Lower leg skin (tissue), 3 donors: ENCODE data around the gene PCDH15.

ENCODE experiments used
- POLR2A ChIP-seq, 2 donors: fragments of 450-650 bp; IDR thresholded peaks; one replicate each; pipeline ENCODE4 v1.6.1; 2016 to 2017; ENCODE audit warnings: antibody characterized with exemption in 2 of 2, mild to moderate bottlenecking in 1 of 2, moderate library complexity in 1 of 2
- TF ChIP-seq, protein P1 (sequence below), 3 donors: fragments of 450-650 bp; IDR thresholded peaks; one replicate each; pipeline ENCODE4 v1.5.1; 2016; ENCODE audit warnings: antibody characterized with exemption in 3 of 3, mild to moderate bottlenecking in 3 of 3, moderate library complexity in 2 of 3

DNA sequence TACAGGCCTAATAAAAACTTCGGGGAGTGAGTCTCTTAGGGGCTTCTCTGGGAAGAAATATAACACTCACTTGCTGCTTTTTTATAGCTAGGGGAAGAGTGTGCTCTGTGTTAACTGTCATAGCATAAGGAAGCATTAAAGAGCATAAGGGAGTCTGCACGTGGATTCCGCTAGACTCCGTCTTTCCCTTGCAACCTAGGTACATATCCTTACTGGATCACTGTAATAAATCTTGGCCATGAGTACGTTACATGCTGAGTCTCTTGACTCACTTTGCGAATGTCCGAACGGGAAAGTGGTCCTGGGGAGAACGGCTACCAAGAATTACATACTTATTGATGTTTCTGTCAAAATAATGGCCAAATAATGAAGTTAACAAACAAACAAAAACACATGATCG, 1029.3 kb downstream of the PCDH15 start:
- TF ChIP-seq, protein P1, sequence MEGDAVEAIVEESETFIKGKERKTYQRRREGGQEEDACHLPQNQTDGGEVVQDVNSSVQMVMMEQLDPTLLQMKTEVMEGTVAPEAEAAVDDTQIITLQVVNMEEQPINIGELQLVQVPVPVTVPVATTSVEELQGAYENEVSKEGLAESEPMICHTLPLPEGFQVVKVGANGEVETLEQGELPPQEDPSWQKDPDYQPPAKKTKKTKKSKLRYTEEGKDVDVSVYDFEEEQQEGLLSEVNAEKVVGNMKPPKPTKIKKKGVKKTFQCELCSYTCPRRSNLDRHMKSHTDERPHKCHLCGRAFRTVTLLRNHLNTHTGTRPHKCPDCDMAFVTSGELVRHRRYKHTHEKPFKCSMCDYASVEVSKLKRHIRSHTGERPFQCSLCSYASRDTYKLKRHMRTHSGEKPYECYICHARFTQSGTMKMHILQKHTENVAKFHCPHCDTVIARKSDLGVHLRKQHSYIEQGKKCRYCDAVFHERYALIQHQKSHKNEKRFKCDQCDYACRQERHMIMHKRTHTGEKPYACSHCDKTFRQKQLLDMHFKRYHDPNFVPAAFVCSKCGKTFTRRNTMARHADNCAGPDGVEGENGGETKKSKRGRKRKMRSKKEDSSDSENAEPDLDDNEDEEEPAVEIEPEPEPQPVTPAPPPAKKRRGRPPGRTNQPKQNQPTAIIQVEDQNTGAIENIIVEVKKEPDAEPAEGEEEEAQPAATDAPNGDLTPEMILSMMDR (IDR thresholded peaks at IDR 0.05), result no peak
- no peak for TF ChIP-seq POLR2A (IDR thresholded peaks at IDR 0.05)
